LHCN-M2 (cell line): Measurements from ENCODE around the gene PPCDC. TPM values are rescaled to one million over a fixed set of nuclear protein-coding genes. Genes with fewer than 3 reads are reported as not detected.

ENCODE experiments used
- DNase-seq: peaks from one replicate; pipeline ENCODE4 v3.0.0-alpha.2; 2012; ENCODE audit warnings: low read depth
- polyA plus RNA-seq: library from polyadenylated mRNA; unstranded; fragments of >200 nt; gene quantifications from one replicate; pipeline ENCODE4 v1.2.1, GENCODE V29; 2012; ENCODE audit warnings: missing spikeins
- total RNA-seq: library from RNA; depleted of rRNA; stranded (reverse); fragments of >200 nt; gene quantifications from 2 replicates; pipeline ENCODE4 v1.2.3, GENCODE V29; 2014; rRNA removed

PPCDC gene, protein sequence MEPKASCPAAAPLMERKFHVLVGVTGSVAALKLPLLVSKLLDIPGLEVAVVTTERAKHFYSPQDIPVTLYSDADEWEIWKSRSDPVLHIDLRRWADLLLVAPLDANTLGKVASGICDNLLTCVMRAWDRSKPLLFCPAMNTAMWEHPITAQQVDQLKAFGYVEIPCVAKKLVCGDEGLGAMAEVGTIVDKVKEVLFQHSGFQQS
- total RNA-seq = 21.1 and 22.8 TPM in 2 replicates
- polyA plus RNA-seq = 8.9 TPM

- DNase-seq = peak; percentile 94
Observed at GRCh38 chr15:75023181-75023871, at the start of gene PPCDC. TSS of gene PPCDC (plus strand) at chr15:75023590. CDS start at chr15:75028319, 4,729 bp downstream.

DNA sequence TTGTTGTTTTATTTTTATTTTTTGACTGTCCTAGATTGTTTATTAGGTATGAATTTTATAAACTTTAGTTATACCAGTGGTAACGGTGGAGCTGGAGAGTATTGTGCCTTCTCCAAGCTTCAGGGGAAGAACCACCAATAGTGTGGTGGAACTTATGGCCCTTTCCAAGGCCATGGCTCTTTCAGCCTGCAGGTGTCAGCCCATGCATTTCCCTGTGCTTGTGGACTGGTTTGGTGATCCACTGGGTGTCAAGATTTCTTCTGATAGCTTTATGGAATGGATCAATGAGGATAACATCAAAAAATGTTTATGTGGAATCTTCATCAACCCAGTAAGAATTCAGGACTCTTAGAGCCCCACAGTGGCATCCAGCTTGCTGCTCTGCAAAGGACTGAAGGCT, 47.2 kb upstream of the PPCDC start:
- no peak for DNase-seq

GRCh38 chr15:74977599-74977998, 45.8 kb upstream of the PPCDC start:
- DNase-seq = peak; percentile 32

- no peak for DNase-seq
Observed at GRCh38 chr15:74978077-74978476, 45.3 kb upstream of the PPCDC start.

- DNase-seq = peak; percentile 67
Observed at GRCh38 chr15:74978503-74978902, 44.9 kb upstream of the PPCDC start.

GRCh38 chr15:74982183-74982582, 41.2 kb upstream of the PPCDC start:
- no peak for DNase-seq

GRCh38 chr15:74983725-74984231, 39.6 kb upstream of the PPCDC start:
- peak; percentile 90 for DNase-seq

GRCh38 chr15:74988007-74988800, 35.2 kb upstream of the PPCDC start:
- peak; percentile 56 for DNase-seq

- no peak for DNase-seq
Observed at GRCh38 chr15:74989527-74989926, 33.9 kb upstream of the PPCDC start.

DNA sequence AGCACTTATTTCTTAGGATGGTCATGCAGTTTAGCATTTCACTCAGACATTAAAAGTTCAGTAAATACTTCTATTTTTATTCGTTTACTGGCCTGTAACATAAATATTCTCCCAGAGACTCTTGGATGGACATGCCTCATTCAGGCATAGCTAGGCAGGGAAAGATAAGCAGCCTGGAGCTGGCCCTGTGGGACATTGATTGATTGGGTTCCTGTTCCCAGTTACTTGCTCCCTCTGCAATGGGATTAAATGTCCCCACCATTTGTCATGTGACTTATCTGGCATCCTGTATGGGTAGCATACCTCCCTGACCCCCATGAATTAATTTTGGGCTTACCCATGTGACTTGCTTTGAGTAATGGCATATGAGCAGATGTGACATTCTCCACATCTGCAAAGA, 30.8 kb upstream of the PPCDC start:
- no peak for DNase-seq

DNA sequence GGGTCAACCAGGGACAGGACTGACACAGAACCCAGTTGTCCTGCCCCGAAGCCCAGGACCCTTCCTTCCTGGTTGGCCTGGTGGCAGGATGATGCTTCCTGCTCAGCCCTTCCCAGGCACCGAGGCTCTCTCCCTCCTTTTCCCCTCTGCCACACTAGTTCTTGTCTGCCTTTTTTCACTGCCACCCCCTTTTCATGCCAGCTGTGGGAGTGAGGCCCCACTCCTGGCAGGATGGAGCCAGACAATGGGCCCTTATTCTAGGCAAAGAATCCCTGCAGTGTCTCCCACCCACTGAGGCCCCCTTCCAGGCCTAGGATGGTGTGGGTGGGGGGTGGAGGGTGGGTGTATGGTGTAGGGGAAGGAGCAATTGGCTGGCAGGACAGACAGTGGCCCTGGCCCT, 29.2 kb upstream of the PPCDC start:
- no peak for DNase-seq

GRCh38 chr15:74994685-74995084, 28.7 kb upstream of the PPCDC start:
- DNase-seq = no peak

- DNase-seq = peak; percentile 80
Observed at GRCh38 chr15:74995182-74995778, 28.1 kb upstream of the PPCDC start, which contains the start of gene SCAMP5. TSS of gene SCAMP5 (plus strand) at chr15:74995563. CDS start at chr15:75011840, 16,277 bp downstream.

- DNase-seq = no peak
Observed at GRCh38 chr15:74995779-74996765, 27.3 kb upstream of the PPCDC start.

- DNase-seq = no peak
Observed at GRCh38 chr15:74997141-74997540, 26.2 kb upstream of the PPCDC start.

GRCh38 chr15:74997543-74997942, 25.8 kb upstream of the PPCDC start:
- no peak for DNase-seq

DNA sequence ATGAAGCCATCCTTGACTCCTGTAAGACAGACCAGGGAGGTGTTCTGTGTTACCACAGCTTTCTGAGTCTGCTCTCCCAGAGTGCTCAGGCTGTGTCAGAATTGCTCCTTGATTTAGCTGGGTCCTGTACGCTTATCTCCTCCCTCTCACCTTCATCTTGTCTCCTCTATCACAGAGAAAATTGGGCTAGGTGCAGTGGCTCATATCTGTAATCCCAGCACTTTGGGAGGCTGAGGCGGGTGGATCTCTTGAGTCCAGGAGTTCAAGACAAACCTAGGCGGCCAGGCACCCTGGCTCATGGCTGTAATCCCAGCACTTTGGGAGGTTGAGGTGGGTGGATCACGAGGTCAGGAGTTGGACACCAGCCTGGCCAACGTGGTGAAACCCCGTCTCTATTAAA, 22.1 kb upstream of the PPCDC start:
- no peak for DNase-seq

DNA sequence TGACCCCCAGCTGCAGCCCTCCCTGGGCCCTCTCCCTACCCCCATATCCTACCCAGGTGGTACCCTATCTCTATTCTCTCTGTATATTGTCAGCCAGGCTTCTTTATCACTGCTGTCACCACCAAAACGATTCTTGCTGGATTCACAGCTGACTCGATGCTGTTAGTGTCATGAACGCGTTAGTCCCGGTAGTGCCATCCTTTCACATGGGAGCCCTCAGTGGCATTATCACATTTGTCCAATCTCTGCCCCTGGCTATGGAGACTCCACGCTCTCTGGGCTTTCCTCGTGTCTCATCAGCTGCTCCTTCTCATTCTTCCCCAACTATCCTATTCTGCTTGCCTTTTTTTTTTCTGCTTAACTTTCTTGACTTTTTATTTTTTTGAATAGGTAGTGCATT, 21.0 kb upstream of the PPCDC start:
- no peak for DNase-seq

DNA sequence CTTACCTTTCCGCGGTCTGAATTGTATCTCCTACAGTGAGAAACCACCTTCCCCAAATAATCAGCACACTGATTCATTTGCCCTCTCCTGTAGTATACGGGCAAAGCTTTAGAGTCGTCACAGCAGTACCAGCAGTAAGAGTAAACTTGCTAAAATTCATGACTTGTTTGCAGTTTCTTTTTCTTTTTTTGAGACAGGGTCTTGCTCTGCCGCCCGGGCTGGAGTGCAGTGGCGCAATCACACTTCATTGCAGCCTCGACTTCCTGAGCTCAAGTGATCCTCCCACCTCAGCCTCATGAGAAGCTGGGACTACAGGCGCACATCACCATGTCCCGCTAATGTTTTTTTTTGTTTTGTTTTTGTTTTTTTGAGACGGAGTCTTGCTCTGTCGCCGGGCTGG, 16.2 kb upstream of the PPCDC start:
- no peak for DNase-seq

DNA sequence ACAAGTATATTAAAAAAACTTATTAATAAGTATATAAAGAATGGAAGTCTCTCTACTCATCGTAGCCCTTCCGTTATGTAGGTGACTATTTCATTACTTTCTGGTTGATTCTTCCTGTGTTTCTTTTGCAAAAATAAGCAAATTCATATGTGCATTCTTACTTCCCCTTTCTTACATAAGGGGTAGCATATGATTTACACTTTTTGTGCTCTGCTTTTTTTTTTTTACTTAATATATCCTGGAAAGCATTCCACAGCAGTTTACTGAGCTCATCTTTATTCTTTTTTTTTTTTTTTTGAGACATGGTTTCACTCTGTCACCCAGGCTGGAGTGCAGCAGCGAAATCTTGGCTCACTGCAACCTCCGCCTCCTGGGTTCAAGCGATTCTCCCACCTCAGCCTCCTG, 15.2 kb upstream of the PPCDC start:
- DNase-seq = no peak
